Activated CD4-positive, alpha-beta memory T cell treated with anti-CD3 and anti-CD28 coated beads for 36 hours (primary cell): ENCODE results near the gene POLG. TPM values are rescaled to one million over a fixed set of nuclear protein-coding genes. Genes with fewer than 3 reads are reported as not detected.

Experiments
- CTCF ChIA-PET: fragments of 350-600 bp; sonication (Branson Sonifier 250); formaldehyde crosslinking; loops from one replicate; lab custom pipeline; 2021; ENCODE audit warnings: antibody characterized with exemption, inconsistent platforms; lab: Charles Lee
- POLR2A ChIA-PET: fragments of 350-600 bp; sonication (Branson Sonifier 250); formaldehyde crosslinking; loops from one replicate; lab custom pipeline; 2021; ENCODE audit warnings: antibody characterized with exemption; lab: Charles Lee
- DNase-seq: peaks from one replicate; pipeline ENCODE4 v3.0.0-alpha.2; 2020
- H3K27ac Mint-ChIP-seq: one replicate; pipeline ENCODE4 v1.8.0; 2021; ENCODE audit warnings: mixed read lengths
- H3K27me3 Mint-ChIP-seq: one replicate; pipeline ENCODE4 v1.8.0; 2021; ENCODE audit warnings: mixed read lengths
- H3K36me3 Mint-ChIP-seq: one replicate; pipeline ENCODE4 v1.8.0; 2021; ENCODE audit warnings: mixed read lengths
- H3K4me1 Mint-ChIP-seq: one replicate; pipeline ENCODE4 v1.8.0; 2021; ENCODE audit warnings: low read depth, mixed read lengths
- H3K4me3 Mint-ChIP-seq: one replicate; pipeline ENCODE4 v1.8.0; 2021; ENCODE audit warnings: mild to moderate bottlenecking, mixed read lengths
- H3K9me3 Mint-ChIP-seq: one replicate; pipeline ENCODE4 v1.8.0; 2021; ENCODE audit warnings: mixed read lengths
- intact Hi-C: fragments of 100-400 bp; cut with micrococcal nuclease; formaldehyde crosslinking; loops from one replicate; pipeline ENCODE4 v1.15.1; 2023
- total RNA-seq, 2 experiments: library from RNA; stranded (reverse); gene quantifications; one replicate each; pipeline ENCODE4 v1.2.3, GENCODE V29; 2021

Gene POLG
- total RNA-seq, 2 experiments from 2014 or later = 94.8 to 97.4 TPM

DNA sequence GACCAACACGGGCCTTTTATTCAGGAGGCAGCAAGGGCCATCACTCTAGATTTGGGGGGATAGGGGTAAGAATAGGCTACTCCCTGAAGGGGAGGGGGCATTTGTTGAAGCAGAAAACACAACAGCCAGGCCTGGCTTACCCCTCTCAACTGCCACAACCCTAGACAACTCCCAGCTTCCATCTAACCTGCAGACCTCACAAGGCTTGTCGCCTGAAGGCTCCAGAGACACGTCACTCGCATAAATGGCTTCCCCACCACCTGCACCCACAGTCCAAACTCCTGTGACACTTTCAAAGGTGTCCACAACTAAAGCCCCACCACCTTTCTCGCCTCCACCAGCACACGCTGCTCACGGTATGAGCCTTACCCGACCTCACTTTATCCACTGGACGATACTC is 14.9 kb downstream of the POLG start:
- H3K36me3 Mint-ChIP-seq = peaks cover 57% of the 10 kb centered on the region
- peaks cover 20% of the 10 kb centered on the region for H3K4me1 Mint-ChIP-seq
- H3K27ac Mint-ChIP-seq = peak overlapping the region; percentile 30
- intact Hi-C loops = no loop called here
- DNase-seq = no peak
- H3K9me3 Mint-ChIP-seq = no peaks in the 10 kb centered on the region
- H3K4me3 Mint-ChIP-seq = no peak overlapping the region
- H3K27me3 Mint-ChIP-seq = no peaks in the 10 kb centered on the region
- ChIA-PET CTCF (interaction anchor here (4.5 kb wide), 1 partner anchor 113 kb away, joined by 18 read pairs; no protein-coding TSS in a partner anchor), POLR2A (interaction anchor here (1.2 to 1.6 kb wide), 2 partner anchors 13 to 15 kb away, joined by 4 to 5 read pairs; no protein-coding TSS in a partner anchor)

DNA sequence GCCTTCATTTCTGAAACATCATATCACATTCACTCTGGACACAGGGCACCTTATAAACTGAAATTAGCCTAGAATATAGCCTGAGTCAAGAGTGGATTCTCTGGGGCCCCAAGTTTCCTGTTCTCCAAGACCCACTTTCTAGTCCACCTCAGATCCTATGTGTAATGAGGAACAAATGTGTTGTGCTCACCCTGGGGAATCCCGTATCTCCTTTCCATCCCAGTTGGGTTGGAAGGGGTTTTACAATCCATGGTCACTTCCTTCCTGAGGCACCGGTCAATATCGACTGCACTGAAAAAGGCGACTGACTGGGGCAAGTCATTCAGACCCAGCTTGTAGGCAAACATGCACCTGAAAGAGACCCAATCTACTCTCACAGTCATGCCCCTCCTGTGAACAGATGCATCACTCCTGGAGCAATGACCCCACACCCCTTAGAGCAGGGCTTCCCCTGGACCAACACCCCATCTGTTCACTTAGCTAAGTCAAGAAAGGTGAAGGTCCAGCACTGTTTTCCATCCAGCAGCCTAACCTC is 17.4 kb downstream of the POLG start:
- POLR2A ChIA-PET = interaction anchor here (0.7 kb wide), 1 partner anchor 13 kb away, joined by 3 read pairs; no protein-coding TSS in a partner anchor
- H3K27me3 Mint-ChIP-seq = no peaks in the 10 kb centered on the region
- DNase-seq = peak; percentile 20
- intact Hi-C loops = no loop called here
- peak overlapping the region; percentile 78 for H3K27ac Mint-ChIP-seq
- no peak overlapping the region for H3K4me3 Mint-ChIP-seq
- H3K4me1 Mint-ChIP-seq = peaks cover 24% of the 10 kb centered on the region
- H3K36me3 Mint-ChIP-seq = peaks cover 61% of the 10 kb centered on the region
- H3K9me3 Mint-ChIP-seq = no peaks in the 10 kb centered on the region
- CTCF ChIA-PET = interaction anchor here (0.6 to 4.5 kb wide), 4 partner anchors 13 to 843 kb away, joined by 3 to 18 read pairs (median 6); no protein-coding TSS in a partner anchor

DNA sequence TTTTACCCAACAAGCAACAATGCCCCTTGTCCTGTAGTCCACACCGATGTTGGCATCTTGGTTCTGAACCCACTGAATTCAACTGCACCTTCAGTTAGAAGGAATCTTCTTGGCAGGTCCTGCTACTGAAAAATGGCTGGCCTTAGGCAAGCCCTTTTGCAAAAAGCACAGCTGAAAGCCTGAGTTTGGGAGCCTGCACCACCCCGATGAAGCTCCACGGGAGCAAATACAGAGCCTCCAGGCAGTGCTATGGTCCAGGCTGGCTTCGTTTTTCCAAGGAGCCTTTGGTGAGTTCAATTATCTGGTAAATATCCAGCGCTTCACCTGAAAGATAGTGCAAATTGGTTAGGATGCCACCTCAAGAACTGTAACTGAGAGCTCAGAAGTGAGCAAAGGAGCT is 18.1 kb downstream of the POLG start:
- no peak for DNase-seq
- Mint-ChIP-seq H3K9me3 (no peaks in the 10 kb centered on the region), H3K4me3 (no peak overlapping the region), H3K36me3 (peaks cover 59% of the 10 kb centered on the region), H3K4me1 (peaks cover 24% of the 10 kb centered on the region), H3K27ac (peak overlapping the region; percentile 44), H3K27me3 (no peaks in the 10 kb centered on the region)
- POLR2A ChIA-PET = interaction anchor here (0.7 to 0.9 kb wide), 2 partner anchors 13 to 16 kb away, joined by 3 read pairs; no protein-coding TSS in a partner anchor
- intact Hi-C loops = no loop called here
- CTCF ChIA-PET = interaction anchor here (2.4 to 4.5 kb wide), 2 partner anchors 13 to 110 kb away, joined by 10 to 18 read pairs; no protein-coding TSS in a partner anchor

DNA sequence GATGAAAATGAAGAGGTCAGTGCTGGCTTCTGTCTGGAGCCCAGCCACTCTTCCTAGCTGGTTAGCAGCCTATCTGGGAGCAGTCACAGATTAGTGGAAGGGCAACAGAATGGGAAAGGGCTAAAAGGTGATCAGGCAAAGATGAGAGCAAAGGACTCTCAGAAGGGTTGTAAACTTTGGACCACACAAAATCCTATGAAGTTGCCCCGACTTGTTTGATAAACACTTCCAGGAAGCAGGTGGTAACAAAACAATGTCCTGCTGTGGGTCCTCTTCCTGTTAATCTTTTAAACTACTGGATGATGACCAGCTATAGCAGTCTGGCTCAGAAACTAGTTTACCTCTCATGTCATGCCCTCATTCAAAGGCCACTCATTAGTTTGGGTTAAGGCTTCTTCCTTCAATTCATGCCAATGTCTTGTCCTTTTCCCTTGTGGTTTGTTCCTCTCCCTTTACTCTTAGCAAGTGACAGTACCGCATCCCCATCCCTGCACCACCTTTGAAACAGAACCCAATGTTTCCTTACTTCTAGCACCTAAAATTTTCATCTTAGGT is 19.2 kb downstream of the POLG start:
- Mint-ChIP-seq H3K27me3 (no peaks in the 10 kb centered on the region), H3K4me3 (no peak overlapping the region), H3K36me3 (peaks cover 59% of the 10 kb centered on the region), H3K9me3 (no peaks in the 10 kb centered on the region), H3K4me1 (peaks cover 24% of the 10 kb centered on the region), H3K27ac (peak overlapping the region; percentile 51)
- DNase-seq = no peak
- POLR2A ChIA-PET = no interaction called here
- intact Hi-C loops = no loop called here
- CTCF ChIA-PET = interaction anchor here (1.1 to 2.4 kb wide), 2 partner anchors 8 to 14 kb away, joined by 4 to 10 read pairs; no protein-coding TSS in a partner anchor

DNA sequence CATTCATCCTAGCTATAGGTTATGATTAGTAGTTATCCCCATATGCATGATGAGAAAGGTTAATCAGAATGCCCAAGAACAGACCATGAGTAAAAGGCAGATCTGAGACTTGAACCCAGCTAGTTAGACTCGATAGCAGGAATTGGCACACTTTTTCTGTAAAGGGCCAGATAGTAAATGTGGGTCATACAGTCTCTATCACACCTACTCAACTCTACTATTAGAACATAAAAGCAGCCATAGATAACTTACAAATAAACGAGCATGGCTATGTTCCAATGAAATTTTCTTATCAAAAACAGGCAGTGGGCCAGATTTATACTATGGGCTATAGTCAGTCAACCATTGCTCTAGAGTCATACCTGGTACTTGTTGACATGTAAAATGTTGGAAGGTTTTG is 24.6 kb downstream of the POLG start:
- peaks cover 7% of the 10 kb centered on the region for H3K4me1 Mint-ChIP-seq
- DNase-seq = no peak
- peaks cover 63% of the 10 kb centered on the region for H3K36me3 Mint-ChIP-seq
- H3K27ac Mint-ChIP-seq = no peak overlapping the region
- H3K4me3 Mint-ChIP-seq = no peak overlapping the region
- ChIA-PET CTCF (interaction anchor here (0.7 kb wide), 1 partner anchor 39 kb away, joined by 3 read pairs; no protein-coding TSS in a partner anchor), POLR2A (no interaction called here)
- intact Hi-C loops = no loop called here
- H3K9me3 Mint-ChIP-seq = no peaks in the 10 kb centered on the region
- H3K27me3 Mint-ChIP-seq = no peaks in the 10 kb centered on the region

DNA sequence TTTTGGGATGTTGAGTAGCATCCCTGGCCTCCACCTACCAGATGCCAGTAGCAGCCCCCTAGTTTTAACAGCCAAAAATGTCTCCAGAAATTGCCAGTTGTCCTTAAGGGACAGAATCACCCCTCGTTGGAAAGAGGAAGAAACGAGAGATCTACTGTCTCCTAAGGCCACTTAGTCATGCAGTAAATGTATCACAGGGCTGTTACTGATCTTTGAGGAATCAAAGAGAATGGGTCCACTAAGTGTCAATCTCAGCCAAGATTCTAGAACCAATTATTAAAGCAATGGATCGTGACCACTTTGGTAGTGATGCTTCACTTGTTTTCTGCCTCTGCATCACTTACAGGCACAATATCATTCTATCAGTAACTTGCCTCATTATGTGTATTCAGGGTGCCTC is 26.4 kb downstream of the POLG start:
- intact Hi-C loops = no loop called here
- no peaks in the 10 kb centered on the region for H3K27me3 Mint-ChIP-seq
- H3K36me3 Mint-ChIP-seq = peaks cover 63% of the 10 kb centered on the region

DNA sequence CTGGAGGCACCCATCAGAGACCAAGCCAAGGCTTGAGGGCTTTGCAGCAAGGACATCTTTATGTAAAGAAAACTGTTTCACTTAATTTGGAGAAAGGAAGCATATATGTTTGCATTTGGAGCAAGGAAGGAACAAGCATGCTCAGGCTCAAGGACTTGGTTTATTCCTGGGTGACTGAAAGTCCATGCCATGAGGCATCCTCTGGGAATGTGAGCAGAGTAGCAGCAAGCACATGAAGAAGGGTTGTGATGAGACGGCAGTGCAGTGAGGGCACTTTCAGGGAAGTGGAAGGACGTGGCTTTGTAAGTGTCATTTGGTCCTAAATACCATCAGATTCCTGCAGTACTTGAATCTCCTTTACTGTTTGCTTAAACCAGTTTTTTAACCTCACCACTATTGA is 26.8 kb downstream of the POLG start:
- ChIA-PET POLR2A (no interaction called here), CTCF (interaction anchor here (0.9 kb wide), 1 partner anchor 101 kb away, joined by 3 read pairs; no protein-coding TSS in a partner anchor)
- H3K27ac Mint-ChIP-seq = no peak overlapping the region
- DNase-seq = no peak
- H3K4me3 Mint-ChIP-seq = no peak overlapping the region
- H3K4me1 Mint-ChIP-seq = peaks cover 3% of the 10 kb centered on the region
- no peaks in the 10 kb centered on the region for H3K9me3 Mint-ChIP-seq
- no peaks in the 10 kb centered on the region for H3K27me3 Mint-ChIP-seq
- intact Hi-C loops = no loop called here
- H3K36me3 Mint-ChIP-seq = peaks cover 63% of the 10 kb centered on the region

More for the DNA sequence above, 26.4 kb downstream of the POLG start:
- no peak overlapping the region for H3K27ac Mint-ChIP-seq
- POLR2A ChIA-PET = no interaction called here
- CTCF ChIA-PET = interaction anchor here (1.1 kb wide), 1 partner anchor 101 kb away, joined by 3 read pairs; no protein-coding TSS in a partner anchor
- no peak for DNase-seq
- no peak overlapping the region for H3K4me3 Mint-ChIP-seq
- H3K4me1 Mint-ChIP-seq = peaks cover 7% of the 10 kb centered on the region
- H3K9me3 Mint-ChIP-seq = no peaks in the 10 kb centered on the region

DNA sequence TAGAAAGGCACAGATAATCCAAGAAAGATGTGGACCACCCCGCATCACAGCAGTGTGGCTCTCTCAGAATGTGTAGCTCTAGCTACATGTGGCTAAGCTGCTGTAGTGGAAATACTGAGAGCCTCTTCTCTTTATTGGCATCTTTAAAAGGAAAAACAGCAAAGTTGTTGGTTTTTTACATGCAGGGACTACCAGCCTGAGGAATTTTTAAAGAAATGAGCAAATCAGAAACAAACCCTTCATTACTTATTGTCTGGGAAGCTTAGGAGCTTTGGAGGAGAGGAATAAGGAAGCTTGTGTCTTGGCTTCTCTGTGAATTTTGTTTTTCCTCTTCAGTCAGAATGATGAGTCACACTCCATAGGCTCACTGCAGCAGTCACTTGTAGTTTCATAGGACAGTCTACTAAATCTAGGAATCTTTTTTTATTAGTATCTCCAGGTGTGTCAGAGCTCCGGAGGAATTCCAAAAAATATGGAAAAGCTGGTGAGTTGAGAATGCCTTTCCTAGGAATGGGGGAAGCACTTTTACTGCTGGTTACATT is 27.5 kb downstream of the POLG start:
- H3K27ac Mint-ChIP-seq = no peak overlapping the region
- peaks cover 63% of the 10 kb centered on the region for H3K36me3 Mint-ChIP-seq
- no peak for DNase-seq
- no peaks in the 10 kb centered on the region for H3K27me3 Mint-ChIP-seq
- intact Hi-C loops = no loop called here
- no peak overlapping the region for H3K4me3 Mint-ChIP-seq
- POLR2A ChIA-PET = interaction anchor here (1.2 kb wide), 1 partner anchor 13 kb away, joined by 5 read pairs; no protein-coding TSS in a partner anchor
- no peaks in the 10 kb centered on the region for H3K9me3 Mint-ChIP-seq
- CTCF ChIA-PET = interaction anchor here (0.9 kb wide), 1 partner anchor 100 kb away, joined by 3 read pairs; no protein-coding TSS in a partner anchor
- peaks cover 2% of the 10 kb centered on the region for H3K4me1 Mint-ChIP-seq

DNA sequence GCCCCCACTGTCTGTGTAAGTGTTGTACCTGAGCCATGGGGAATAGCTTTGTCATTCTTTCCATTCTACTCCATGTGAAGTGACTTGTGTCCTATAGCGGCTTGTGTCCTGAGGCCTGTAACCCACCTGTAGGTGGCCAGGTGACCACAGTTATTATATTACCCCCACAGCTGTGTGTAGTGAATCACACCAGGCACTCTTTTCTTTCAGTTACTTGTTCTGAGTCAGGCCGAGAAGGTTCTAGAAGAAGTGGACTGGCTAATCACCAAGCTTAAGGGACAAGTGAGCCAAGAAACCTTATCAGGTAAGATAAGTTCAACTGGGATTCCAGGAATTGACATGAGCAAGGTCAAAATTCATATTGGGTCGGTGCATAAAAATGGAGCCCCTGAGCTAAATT is 29.2 kb downstream of the POLG start:
- no peaks in the 10 kb centered on the region for H3K9me3 Mint-ChIP-seq
- H3K4me1 Mint-ChIP-seq = peaks cover 13% of the 10 kb centered on the region
- no peak for DNase-seq
- ChIA-PET CTCF (interaction anchor here (0.9 to 2.6 kb wide), 3 partner anchors 17 to 98 kb away, joined by 3 to 14 read pairs (median 3); no protein-coding TSS in a partner anchor), POLR2A (interaction anchor here (0.6 to 0.9 kb wide), 2 partner anchors 15 to 854 kb away, joined by 4 read pairs; no protein-coding TSS in a partner anchor)
- H3K27ac Mint-ChIP-seq = no peak overlapping the region
- peaks cover 68% of the 10 kb centered on the region for H3K36me3 Mint-ChIP-seq
- intact Hi-C loops = no loop called here
- no peaks in the 10 kb centered on the region for H3K27me3 Mint-ChIP-seq
- H3K4me3 Mint-ChIP-seq = no peak overlapping the region

DNA sequence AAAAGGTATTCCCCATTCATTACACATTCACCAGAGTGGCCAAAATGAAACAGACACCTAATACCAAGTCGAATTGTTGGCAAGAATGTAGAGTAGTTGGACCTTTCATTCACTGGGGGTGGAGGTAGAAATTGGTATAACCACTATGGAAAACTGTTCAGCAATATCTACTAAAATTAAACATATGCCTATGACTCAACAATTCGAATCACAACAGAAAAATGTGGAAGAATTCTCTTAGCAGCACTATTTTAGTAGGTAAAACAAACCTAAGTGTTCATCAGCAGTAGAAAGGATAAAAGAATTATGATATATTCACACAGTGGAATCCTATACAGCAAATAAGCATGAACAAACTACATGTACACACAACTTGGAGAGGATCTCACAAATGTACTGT is 30.6 kb downstream of the POLG start:
- intact Hi-C loops = loop anchor here (5.0 kb wide), 1 partner anchor 97 kb away; no protein-coding TSS in a partner anchor
- ChIA-PET POLR2A (no interaction called here), CTCF (interaction anchor here (2.6 kb wide), 1 partner anchor 97 kb away, joined by 14 read pairs; no protein-coding TSS in a partner anchor)
- Mint-ChIP-seq H3K4me3 (no peak overlapping the region), H3K4me1 (peaks cover 14% of the 10 kb centered on the region), H3K9me3 (no peaks in the 10 kb centered on the region), H3K27ac (no peak overlapping the region), H3K36me3 (peaks cover 71% of the 10 kb centered on the region), H3K27me3 (no peaks in the 10 kb centered on the region)
- DNase-seq = no peak

DNA sequence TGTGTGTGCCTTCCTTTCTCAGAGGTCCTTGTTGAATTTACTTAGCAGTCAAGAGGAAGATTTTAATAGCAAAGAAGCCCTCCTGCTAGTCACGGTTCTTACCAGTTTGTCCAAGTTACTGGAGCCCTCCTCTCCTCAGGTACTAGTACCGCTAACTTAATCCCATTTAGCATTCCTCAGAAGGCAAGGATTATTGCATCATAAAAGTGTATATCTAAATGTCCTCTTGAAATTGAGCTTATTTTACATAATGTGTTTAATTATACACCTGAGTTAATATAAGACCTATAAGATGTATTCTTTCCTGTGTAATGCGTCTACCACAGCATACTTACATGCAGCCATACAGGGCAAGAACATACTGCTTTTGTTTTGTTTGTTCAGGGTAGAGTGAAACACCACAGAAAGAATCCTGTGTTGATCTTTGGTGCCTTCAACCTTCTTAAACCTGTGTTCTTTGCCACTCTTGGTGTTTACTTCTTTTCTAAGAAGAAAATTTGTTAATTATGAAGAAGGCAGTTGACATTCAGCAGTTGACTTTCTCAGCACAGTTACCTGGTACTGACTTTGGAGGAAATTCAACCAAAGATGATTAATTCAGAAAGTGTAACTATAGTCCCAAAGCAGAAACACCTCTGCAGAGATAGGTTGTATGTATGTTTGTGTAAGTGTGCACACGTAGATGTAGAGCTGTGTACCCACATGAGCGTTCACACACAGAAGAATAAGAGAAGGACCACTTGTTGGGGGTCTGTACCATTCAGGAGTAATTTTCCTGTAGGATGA is 33.1 kb downstream of the POLG start:
- H3K4me1 Mint-ChIP-seq = peaks cover 14% of the 10 kb centered on the region

More for the DNA sequence above, 33.1 kb downstream of the POLG start:
- no peak for DNase-seq
- Mint-ChIP-seq H3K36me3 (peaks cover 63% of the 10 kb centered on the region), H3K9me3 (no peaks in the 10 kb centered on the region), H3K27ac (peak overlapping the region; percentile 2), H3K27me3 (no peaks in the 10 kb centered on the region), H3K4me3 (no peak overlapping the region)
- ChIA-PET CTCF (interaction anchor here (2.5 kb wide), 1 partner anchor 94 kb away, joined by 12 read pairs; no protein-coding TSS in a partner anchor), POLR2A (interaction anchor here (0.9 kb wide), 1 partner anchor 57 kb away, joined by 3 read pairs; no protein-coding TSS in a partner anchor)
- intact Hi-C loops = loop anchor here (5.0 kb wide), 1 partner anchor 94 kb away; no protein-coding TSS in a partner anchor
